Measurements from ENCODE around the gene GTF2H4.

DNA sequence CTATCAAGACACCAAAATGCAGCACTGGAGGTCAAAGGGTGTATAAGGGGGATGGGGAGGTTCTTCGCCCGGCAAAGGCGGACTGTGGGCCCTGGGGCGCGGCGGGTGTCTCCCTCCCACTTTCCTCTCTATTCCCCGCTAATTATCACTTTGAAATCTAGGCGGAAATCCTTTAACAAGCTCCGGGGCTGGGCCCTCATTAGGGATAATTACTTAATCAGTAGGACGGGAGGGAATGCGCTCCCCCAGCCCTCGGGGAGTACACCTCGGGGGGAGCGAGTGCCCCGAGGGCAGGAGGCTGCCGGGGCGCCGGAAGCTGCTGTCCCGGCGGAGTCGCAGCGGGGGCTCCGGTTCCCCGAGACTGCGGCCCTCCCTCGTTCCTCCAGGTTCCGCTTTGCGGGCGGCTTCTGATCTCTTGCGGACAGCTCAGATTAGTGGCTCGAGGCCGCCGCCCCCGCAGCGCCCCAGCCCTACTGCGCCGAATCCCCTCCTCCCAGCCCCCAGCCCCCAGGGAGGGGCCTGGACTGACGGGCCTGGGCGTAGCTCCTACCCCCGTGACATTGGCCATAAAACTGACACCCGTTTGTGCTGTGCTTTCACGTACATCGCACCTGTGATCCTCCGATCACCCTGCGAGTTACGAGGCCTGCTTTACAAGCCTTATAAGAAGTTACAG is 47.5 kb downstream of the GTF2H4 start:
- no peak for TF ChIP-seq CTCF (IDR thresholded peaks at IDR 0.05)
- no peak for TF ChIP-seq POLR2AphosphoS5 (IDR thresholded peaks at IDR 0.05)
- TF ChIP-seq POLR2A (IDR thresholded peaks at IDR 0.05), result peak in 1 of 4 donors; percentile 60
